H9 (cell line): Measurements from ENCODE around the gene LAP3. TPM values are rescaled to one million over a fixed set of nuclear protein-coding genes. Genes with fewer than 3 reads are reported as not detected.
A peak's percentile ranks its signal among the peaks of the same experiment; 100 is the strongest.

ENCODE experiments used
- DNase-seq: peaks from one replicate; pipeline ENCODE4 v3.0.0-alpha.2; 2017
- H2AFZ ChIP-seq: one replicate; pipeline ENCODE4 v1.6.1; 2013; ENCODE audit warnings: mild to moderate bottlenecking, low read length, control low read depth, moderate library complexity
- H2AK5ac ChIP-seq: 2 replicates; pipeline ENCODE4 v1.6.1; 2013; ENCODE audit warnings: low read length, control low read depth, mixed read lengths; ENCODE audit not compliant: insufficient read length
- H2BK120ac ChIP-seq: one replicate; pipeline ENCODE4 v1.6.1; 2013; ENCODE audit warnings: low read depth, mild to moderate bottlenecking, low read length, control low read depth, inconsistent platforms; ENCODE audit not compliant: poor library complexity, severe bottlenecking
- H2BK12ac ChIP-seq: 2 replicates; pipeline ENCODE4 v1.6.1; 2013; ENCODE audit warnings: low read length, control low read depth, mixed read lengths, low read depth; ENCODE audit not compliant: insufficient read length
- H2BK15ac ChIP-seq: 2 replicates; pipeline ENCODE4 v1.6.1; 2013; ENCODE audit warnings: low read depth, low read length, control low read depth
- H2BK20ac ChIP-seq: one replicate; pipeline ENCODE4 v1.6.1; 2013; ENCODE audit warnings: low read depth, mild to moderate bottlenecking, low read length, control low read depth, inconsistent platforms; ENCODE audit not compliant: poor library complexity, severe bottlenecking
- H2BK5ac ChIP-seq: 2 replicates; pipeline ENCODE4 v1.6.1; 2013; ENCODE audit warnings: low read length, control low read depth, mixed read lengths; ENCODE audit not compliant: insufficient read length
- H3K14ac ChIP-seq: 2 replicates; pipeline ENCODE4 v1.6.1; 2013; ENCODE audit warnings: low read length, control low read depth; ENCODE audit not compliant: insufficient read depth
- H3K18ac ChIP-seq: 2 replicates; pipeline ENCODE4 v1.6.1; 2013; ENCODE audit warnings: low read depth, mild to moderate bottlenecking, mixed read lengths, low read length, control low read depth; ENCODE audit not compliant: insufficient read length
- H3K23ac ChIP-seq: 2 replicates; pipeline ENCODE4 v1.6.1; 2013; ENCODE audit warnings: low read length, control low read depth, mixed read lengths, low read depth; ENCODE audit not compliant: insufficient read length
- H3K23me2 ChIP-seq: 2 replicates; pipeline ENCODE4 v1.6.1; 2013; ENCODE audit warnings: low read depth, mild to moderate bottlenecking, mixed read lengths, low read length, control low read depth; ENCODE audit not compliant: insufficient read length, poor library complexity, severe bottlenecking
- H3K27ac ChIP-seq: 2 replicates; pipeline ENCODE4 v1.5.1; 2013; ENCODE audit warnings: low read length, control low read depth, mixed read lengths, low read depth; ENCODE audit not compliant: insufficient read length
- H3K27me3 ChIP-seq: 2 replicates; pipeline ENCODE4 v1.6.1; 2013; ENCODE audit warnings: low read length, control low read depth, inconsistent platforms; ENCODE audit not compliant: insufficient read depth
- H3K4ac ChIP-seq: 2 replicates; pipeline ENCODE4 v1.6.1; 2013; ENCODE audit warnings: low read depth, mild to moderate bottlenecking, control low read depth, inconsistent platforms, low read length, moderate library complexity
- H3K4me1 ChIP-seq: 2 replicates; pipeline ENCODE4 v1.6.1; 2013; ENCODE audit warnings: low read length, control low read depth, inconsistent platforms; ENCODE audit not compliant: insufficient read depth
- H3K4me2 ChIP-seq: 2 replicates; pipeline ENCODE4 v1.6.1; 2013; ENCODE audit warnings: low read length, control low read depth, mixed read lengths; ENCODE audit not compliant: insufficient read length, insufficient read depth
- H3K56ac ChIP-seq: 2 replicates; pipeline ENCODE4 v1.6.1; 2013; ENCODE audit warnings: low read depth, mild to moderate bottlenecking, mixed read lengths, low read length, control low read depth; ENCODE audit not compliant: insufficient read length
- H3K79me1 ChIP-seq: 2 replicates; pipeline ENCODE4 v1.6.1; 2013; ENCODE audit warnings: low read depth, mild to moderate bottlenecking, moderate library complexity, low read length, control low read depth, inconsistent platforms; ENCODE audit not compliant: insufficient read depth, poor library complexity, severe bottlenecking
- H3K79me2 ChIP-seq: 2 replicates; pipeline ENCODE4 v1.6.1; 2013; ENCODE audit warnings: low read length, control low read depth, inconsistent platforms; ENCODE audit not compliant: insufficient read depth
- H3K9ac ChIP-seq: 2 replicates; pipeline ENCODE4 v1.6.1; 2013; ENCODE audit warnings: low read length, control low read depth, mixed read lengths; ENCODE audit not compliant: insufficient read length; ENCODE audit errors: extremely low read depth
- H3K9me3 ChIP-seq: one replicate; pipeline ENCODE4 v1.6.1; 2013; ENCODE audit warnings: low read depth, low read length, inconsistent platforms; ENCODE audit not compliant: control insufficient read depth
- H3T11ph ChIP-seq: one replicate; pipeline ENCODE4 v1.6.1; 2013; ENCODE audit warnings: mild to moderate bottlenecking, low read length, control low read depth, inconsistent platforms
- H4K20me1 ChIP-seq: one replicate; pipeline ENCODE4 v1.6.1; 2013; ENCODE audit not compliant: control insufficient read depth, insufficient read length, insufficient read depth
- H4K5ac ChIP-seq: 2 replicates; pipeline ENCODE4 v1.6.1; 2013; ENCODE audit warnings: low read depth, mild to moderate bottlenecking, mixed read lengths, low read length, control low read depth; ENCODE audit not compliant: insufficient read length
- H4K8ac ChIP-seq: replicated peaks from 2 replicates; pipeline ENCODE4 v1.6.1; 2013; ENCODE audit warnings: low read length, control low read depth, mixed read lengths, low read depth; ENCODE audit not compliant: insufficient read length
- H4K91ac ChIP-seq: 2 replicates; pipeline ENCODE4 v1.6.1; 2013; ENCODE audit warnings: low read depth, mild to moderate bottlenecking, moderate library complexity, mixed read lengths, low read length, control low read depth; ENCODE audit not compliant: insufficient read length
- H3K27ac Mint-ChIP-seq, 3 experiments: 2 replicates in 2 of 3; 3 replicates in 1 of 3; pipeline ENCODE4 v1.8.0; 2020 to 2021; ENCODE audit warnings: mixed read lengths in 3 of 3, mild to moderate bottlenecking in 1 of 3, moderate library complexity in 1 of 3
- H3K27me3 Mint-ChIP-seq: 2 replicates; pipeline ENCODE4 v1.8.0; 2021; ENCODE audit warnings: low read depth, mild to moderate bottlenecking, moderate library complexity, mixed read lengths
- H3K36me3 Mint-ChIP-seq, 3 experiments: 2 replicates in 2 of 3; 3 replicates in 1 of 3; pipeline ENCODE4 v1.8.0; 2020 to 2021; ENCODE audit warnings: low read depth in 3 of 3, mixed read lengths in 3 of 3; ENCODE audit not compliant: insufficient read depth in 1 of 3
- H3K4me1 Mint-ChIP-seq, 2 experiments: 2 replicates each; pipeline ENCODE4 v1.8.0; 2020; ENCODE audit warnings: mixed read lengths in 2 of 2
- H3K4me3 Mint-ChIP-seq, 2 experiments: 2 replicates in 1 of 2; 3 replicates in 1 of 2; pipeline ENCODE4 v1.8.0; 2020 to 2021; ENCODE audit warnings: mild to moderate bottlenecking in 2 of 2, mixed read lengths in 2 of 2, moderate library complexity in 1 of 2
- H3K9me3 Mint-ChIP-seq, 2 experiments: 2 replicates in 1 of 2; 3 replicates in 1 of 2; pipeline ENCODE4 v1.8.0; 2020; ENCODE audit warnings: mild to moderate bottlenecking in 2 of 2, mixed read lengths in 2 of 2, moderate library complexity in 1 of 2
- WGBS: extraction: QIAGEN DNeasy Blood & Tissue Kit; methylation state at CpG from one replicate; pipeline ENCODE4 v1.1.7; 2013; ENCODE audit warnings: missing lambda C conversion rate, low lambda C conversion rate, mixed read lengths; ENCODE audit not compliant: insufficient read length; ENCODE audit errors: extremely low coverage; 5-methylcytosine and 5-hydroxymethylcytosine counted together
- total RNA-seq: library from RNA; stranded (reverse); gene quantifications from 2 replicates; pipeline ENCODE4 v1.2.1, GENCODE V29; 2021
- TF ChIP-seq, protein P1 (sequence below): fragments of 200-600 bp; sonication (generic); conservative IDR thresholded peaks from 3 replicates; pipeline ENCODE4 v1.8.0; 2021; ENCODE audit warnings: antibody characterized with exemption, mild to moderate bottlenecking

Gene LAP3
- total RNA-seq, 1 experiment from 2014 or later, result 53.2 TPM

DNA sequence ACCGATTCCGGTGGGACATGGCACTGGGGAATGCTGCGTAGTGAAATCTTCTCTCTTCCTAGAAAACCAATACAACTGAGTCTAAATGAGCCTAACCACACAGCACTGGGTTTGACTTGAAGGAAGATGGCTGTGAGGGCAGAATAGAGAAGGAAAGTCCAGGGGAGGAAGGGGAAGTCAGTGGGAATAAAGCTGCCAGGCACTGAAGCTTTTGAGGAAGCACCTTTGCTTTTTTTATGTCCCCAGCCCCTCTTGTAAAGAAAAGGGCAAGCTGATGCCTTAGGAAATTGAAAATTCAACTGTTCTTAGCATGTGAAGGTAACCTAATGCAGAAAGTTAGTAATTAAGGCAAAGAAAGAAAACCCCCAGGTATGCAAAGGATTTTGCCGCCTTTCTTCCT lies 58.1 kb downstream of the LAP3 start:
- Histone ChIP-seq H4K8ac (no peak overlapping the region), H3K14ac (no peak overlapping the region), H2AFZ (no peak overlapping the region), H2BK12ac (no peak overlapping the region), H2BK5ac (no peak overlapping the region), H3K4ac (no peak overlapping the region), H4K5ac (no peak overlapping the region), H3K27ac (no peak overlapping the region), H3K23me2 (no peaks in the 10 kb centered on the region), H2BK20ac (no peak overlapping the region), H4K20me1 (no peaks in the 10 kb centered on the region), H3K18ac (no peak overlapping the region), H3K79me1 (no peaks in the 10 kb centered on the region), H3T11ph (no peak overlapping the region), H3K79me2 (no peaks in the 10 kb centered on the region), H3K4me1 (no peaks in the 10 kb centered on the region), H2AK5ac (no peak overlapping the region), H3K23ac (no peak overlapping the region), H2BK120ac (no peak overlapping the region), H3K9me3 (no peaks in the 10 kb centered on the region), H3K56ac (no peak overlapping the region), H2BK15ac (no peak overlapping the region), H3K9ac (no peak overlapping the region), H3K27me3 (no peaks in the 10 kb centered on the region), H3K4me2 (no peak overlapping the region), H4K91ac (no peak overlapping the region)
- TF ChIP-seq, protein P1, sequence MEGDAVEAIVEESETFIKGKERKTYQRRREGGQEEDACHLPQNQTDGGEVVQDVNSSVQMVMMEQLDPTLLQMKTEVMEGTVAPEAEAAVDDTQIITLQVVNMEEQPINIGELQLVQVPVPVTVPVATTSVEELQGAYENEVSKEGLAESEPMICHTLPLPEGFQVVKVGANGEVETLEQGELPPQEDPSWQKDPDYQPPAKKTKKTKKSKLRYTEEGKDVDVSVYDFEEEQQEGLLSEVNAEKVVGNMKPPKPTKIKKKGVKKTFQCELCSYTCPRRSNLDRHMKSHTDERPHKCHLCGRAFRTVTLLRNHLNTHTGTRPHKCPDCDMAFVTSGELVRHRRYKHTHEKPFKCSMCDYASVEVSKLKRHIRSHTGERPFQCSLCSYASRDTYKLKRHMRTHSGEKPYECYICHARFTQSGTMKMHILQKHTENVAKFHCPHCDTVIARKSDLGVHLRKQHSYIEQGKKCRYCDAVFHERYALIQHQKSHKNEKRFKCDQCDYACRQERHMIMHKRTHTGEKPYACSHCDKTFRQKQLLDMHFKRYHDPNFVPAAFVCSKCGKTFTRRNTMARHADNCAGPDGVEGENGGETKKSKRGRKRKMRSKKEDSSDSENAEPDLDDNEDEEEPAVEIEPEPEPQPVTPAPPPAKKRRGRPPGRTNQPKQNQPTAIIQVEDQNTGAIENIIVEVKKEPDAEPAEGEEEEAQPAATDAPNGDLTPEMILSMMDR, result no peak
- H3K9me3 Mint-ChIP-seq, result no peaks in the 10 kb centered on the region
- H3K4me1 Mint-ChIP-seq, result peaks cover 2 to 3% of the 10 kb centered on the region in 2 experiments; a peak in 2 of 4 replicates
- H3K4me3 Mint-ChIP-seq, result no peak overlapping the region
- peak overlapping the region in 1 of 3 experiments; percentile 47; a peak in 1 of 7 replicates for H3K27ac Mint-ChIP-seq
- H3K36me3 Mint-ChIP-seq, result peaks cover 29 to 54% (median 48%) of the 10 kb centered on the region in 3 experiments; a peak in 6 of 7 replicates
- no peak for DNase-seq
- no peaks in the 10 kb centered on the region for H3K27me3 Mint-ChIP-seq
- no CpG with 5 or more reads among the region's 4 CpGs for WGBS
